SH-SY5Y (cell line): Measurements from ENCODE around the gene LRRC17.

Experiments
- GATA2 ChIP-seq: IDR thresholded peaks from 2 replicates; pipeline ENCODE4 v1.6.1; 2011; ENCODE audit warnings: mild to moderate bottlenecking, low read depth, low read length
- GATA3 ChIP-seq: IDR thresholded peaks from 2 replicates; pipeline ENCODE4 v1.6.1; 2011; ENCODE audit warnings: low read depth, mild to moderate bottlenecking, low read length, moderate library complexity

LRRC17 gene, protein sequence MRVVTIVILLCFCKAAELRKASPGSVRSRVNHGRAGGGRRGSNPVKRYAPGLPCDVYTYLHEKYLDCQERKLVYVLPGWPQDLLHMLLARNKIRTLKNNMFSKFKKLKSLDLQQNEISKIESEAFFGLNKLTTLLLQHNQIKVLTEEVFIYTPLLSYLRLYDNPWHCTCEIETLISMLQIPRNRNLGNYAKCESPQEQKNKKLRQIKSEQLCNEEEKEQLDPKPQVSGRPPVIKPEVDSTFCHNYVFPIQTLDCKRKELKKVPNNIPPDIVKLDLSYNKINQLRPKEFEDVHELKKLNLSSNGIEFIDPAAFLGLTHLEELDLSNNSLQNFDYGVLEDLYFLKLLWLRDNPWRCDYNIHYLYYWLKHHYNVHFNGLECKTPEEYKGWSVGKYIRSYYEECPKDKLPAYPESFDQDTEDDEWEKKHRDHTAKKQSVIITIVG

DNA sequence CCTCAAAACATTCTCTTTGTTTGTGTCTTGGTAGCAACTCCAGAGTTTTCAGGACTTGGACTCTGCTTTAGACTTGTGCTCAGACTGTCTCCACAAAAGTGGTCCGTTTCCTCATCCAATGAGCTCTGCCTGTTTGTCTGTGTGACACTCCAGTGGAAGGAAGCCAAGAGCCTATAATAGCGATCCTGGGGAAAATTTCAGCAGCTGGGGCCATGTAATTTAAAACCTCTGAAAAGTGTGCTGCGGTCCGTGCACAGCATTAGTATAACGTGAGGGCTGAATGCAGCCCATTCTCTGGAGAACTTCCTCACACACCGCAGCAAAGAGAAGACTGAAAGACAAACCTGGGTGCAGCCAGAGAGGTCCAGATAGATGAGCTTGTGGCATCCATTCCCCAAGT lies at the start of gene LRRC17:
TSS of gene LRRC17 (plus strand) at position 259 of the 400 bp plus-strand sequence. CDS start 20,914 bp downstream, outside the sequence.
- TF ChIP-seq GATA3 (no peak), GATA2 (no peak)

DNA sequence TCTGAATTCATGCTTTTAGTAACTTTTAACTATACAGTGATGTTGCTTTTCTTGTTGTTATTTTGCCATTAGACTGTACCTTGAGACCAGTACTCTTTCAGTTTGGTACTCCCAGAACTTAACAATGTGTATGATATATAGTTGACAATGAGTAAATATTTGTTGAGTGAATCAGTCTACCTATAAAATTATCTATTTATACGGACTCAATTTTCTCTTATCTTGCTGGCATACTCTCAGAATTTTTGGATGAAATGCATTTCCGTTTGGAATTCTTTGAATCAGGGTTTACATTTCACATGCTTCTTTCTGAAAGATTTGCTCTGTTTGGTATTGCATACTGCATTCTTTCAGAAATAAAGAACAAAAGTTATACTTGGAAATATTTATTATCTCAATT lies 47.8 kb upstream of the LRRC17 start:
- TF ChIP-seq GATA3 (no peak), GATA2 (no peak)

DNA sequence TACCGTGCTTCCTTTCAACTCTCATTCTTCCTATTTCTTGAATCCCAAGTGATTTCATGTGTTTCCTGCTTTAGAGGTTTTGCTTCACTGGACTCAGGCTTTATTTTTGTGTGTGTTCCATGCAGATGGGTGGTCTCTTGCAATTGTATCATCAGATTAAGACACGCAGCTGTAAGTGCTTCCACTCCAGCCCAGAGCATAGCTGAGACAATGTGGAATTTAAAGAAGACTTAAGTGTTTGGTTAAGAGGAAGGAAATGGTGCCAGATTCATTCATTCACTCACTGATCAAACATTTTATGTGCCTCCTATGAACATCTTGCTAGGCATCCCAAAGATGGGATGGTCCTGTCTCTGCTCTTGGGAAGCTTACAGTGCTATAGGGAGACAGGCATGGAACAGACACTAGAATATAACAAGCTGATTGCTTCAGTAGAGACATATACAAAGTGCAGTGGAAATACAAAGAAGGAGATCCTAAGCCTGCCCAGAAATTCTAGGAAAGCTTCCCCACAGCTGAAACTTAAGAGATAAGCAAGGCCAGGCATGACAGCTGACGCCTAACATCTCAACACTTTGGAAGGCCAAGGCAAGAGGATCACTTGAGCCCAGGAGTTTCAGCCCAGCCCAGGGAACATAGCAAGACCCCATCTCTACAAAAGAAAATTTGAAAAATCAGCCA lies 46.1 kb upstream of the LRRC17 start:
- TF ChIP-seq GATA3 (no peak), GATA2 (no peak)

DNA sequence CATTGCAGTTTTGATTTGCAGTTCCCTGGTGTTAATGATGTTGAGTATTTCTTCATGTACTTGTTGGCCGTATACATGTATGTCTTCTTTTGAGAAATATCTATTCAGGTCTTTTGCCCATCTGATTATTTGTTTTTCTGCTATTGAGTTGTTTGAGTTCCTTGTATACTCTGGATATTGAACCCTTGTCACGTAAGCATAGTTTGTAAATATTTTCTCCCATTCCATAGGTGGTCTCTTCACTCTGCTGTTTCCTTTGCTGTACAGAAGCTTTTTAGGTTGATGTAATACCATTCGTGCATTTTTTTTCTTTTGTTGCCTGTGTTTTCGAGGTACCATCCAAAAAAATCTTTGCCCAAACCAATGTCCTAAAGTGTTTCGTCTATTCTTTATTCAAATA lies 43.6 kb upstream of the LRRC17 start:
- no peak for TF ChIP-seq GATA3
- no peak for TF ChIP-seq GATA2

DNA sequence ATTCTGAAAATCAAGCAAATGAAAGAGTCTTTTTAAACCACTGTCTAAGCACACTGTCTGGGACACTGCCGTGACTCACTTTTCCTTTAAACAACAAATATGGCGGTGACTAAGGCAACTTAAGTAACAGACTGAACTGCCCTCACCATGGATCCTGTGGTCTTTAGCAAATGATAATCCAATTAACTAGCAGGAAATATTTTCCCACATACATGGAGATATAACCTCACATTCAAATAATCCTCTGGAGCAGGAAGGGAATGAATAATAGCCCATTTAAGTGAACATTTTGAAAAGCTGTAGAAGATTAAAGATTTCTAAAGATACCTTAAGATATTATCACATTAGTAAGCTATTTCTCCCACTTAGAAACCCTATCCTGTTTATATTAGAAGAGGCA lies 40.3 kb upstream of the LRRC17 start:
- TF ChIP-seq GATA2 (no peak), GATA3 (no peak)

DNA sequence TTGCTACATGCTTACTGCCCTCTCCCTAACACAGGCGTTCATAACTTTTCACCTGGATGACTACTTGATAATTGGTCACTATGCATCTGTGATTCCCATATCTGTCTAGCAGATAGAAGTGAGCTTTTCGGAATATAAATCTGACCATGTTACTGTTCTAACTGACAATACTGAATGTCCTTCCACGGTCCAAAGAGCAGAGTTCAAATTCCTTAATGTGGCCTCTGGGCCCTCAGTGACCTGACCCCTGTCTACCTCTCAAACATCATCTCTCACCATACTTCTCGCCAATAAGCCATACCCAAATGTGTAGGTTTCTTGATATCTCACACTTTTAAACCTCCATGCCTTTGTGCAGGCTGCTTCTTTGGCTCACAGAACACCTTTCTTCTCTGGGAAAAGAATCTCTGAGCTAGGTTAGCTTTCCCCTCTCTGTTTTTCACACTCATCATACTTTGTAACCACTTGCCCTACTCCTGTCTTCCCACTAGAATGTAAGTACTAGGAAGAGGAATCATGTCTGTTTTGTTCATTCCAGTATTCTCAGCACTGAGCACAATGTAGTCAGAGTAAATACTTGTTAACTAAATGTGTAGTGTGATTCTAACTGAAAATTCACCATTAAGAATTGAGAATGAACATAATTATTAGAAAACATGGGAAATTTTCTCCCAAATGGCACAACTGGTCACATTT lies 39.2 kb upstream of the LRRC17 start:
- no peak for TF ChIP-seq GATA2
- TF ChIP-seq GATA3, result no peak

DNA sequence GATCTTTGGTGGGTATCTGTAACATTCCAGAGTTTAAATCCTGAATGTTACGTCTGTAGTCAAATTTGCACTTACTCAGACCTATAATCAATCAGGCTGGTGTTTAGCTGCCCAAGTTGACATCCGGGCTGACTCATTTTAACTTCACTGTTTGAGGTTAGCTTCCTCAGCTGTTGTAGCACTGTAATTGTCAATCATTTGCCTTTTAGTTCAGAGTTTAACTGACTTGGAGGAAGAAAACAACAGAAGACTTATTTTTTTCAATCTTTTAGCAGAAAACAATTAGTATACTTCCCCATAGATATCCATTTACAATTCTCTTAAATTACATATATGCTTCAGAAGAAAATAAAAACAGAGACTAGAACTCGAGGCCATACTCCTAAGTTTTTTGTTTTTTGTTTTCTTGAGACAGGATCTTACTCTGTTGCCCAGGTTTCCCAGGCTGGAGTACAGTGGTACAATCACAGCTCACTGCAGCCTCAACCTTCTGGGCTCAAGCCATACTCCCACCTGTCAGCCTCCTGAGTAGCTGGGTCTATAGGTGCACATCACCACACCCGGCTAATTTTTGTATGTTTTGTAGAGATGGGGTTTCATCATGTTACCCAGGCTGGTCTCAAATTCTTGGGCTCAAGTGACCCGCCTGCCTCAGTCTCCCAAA lies 38.5 kb upstream of the LRRC17 start:
- TF ChIP-seq GATA2 (no peak), GATA3 (no peak)

DNA sequence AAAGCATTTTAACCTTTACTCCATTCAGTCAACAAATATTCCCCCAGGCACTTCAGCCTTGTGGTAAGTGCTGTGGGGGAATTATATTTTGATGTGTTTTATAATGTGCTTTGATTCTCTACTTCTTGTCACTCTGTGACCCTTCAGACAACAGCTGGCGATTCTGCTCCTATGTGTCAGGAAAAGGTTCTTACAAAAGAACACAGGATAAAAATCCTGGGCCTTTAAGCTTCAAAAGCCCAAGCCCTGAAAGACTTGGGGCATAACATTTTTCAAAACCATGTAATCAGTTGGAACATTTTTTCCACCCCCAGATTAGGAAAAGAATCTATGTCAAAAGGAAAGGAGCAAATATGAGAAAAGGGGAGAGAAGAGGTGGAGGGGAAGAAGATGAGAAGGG lies 37.8 kb upstream of the LRRC17 start:
- TF ChIP-seq GATA3 (no peak), GATA2 (no peak)

DNA sequence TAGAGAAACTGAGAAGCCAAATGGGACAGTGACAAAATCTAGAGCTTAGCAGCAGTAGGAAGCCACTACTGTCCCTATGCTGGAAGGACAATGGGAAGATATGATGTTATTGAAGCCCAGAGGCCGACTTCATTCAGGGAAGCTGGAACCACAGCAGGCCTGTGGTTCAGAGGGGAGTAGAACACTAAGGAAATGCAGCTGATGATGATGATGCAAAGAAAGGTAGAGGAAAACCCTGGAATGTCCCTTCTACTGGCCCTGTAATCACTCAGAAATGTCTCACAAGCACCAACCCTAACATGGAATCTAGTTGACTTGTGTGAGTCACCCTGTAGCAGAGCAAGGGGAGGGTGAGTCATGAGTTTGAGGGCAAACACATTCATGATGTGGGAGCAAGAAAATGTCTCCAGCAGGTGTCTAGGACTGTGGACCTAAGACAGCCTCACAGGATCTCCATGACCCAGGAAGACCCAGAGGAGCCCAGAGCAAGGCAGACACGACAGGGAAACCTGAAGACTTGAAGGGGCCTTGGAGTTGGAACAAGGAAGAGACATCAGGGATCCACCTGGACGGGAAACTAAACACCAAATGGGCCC lies 37.0 kb upstream of the LRRC17 start:
- no peak for TF ChIP-seq GATA3
- TF ChIP-seq GATA2, result no peak

DNA sequence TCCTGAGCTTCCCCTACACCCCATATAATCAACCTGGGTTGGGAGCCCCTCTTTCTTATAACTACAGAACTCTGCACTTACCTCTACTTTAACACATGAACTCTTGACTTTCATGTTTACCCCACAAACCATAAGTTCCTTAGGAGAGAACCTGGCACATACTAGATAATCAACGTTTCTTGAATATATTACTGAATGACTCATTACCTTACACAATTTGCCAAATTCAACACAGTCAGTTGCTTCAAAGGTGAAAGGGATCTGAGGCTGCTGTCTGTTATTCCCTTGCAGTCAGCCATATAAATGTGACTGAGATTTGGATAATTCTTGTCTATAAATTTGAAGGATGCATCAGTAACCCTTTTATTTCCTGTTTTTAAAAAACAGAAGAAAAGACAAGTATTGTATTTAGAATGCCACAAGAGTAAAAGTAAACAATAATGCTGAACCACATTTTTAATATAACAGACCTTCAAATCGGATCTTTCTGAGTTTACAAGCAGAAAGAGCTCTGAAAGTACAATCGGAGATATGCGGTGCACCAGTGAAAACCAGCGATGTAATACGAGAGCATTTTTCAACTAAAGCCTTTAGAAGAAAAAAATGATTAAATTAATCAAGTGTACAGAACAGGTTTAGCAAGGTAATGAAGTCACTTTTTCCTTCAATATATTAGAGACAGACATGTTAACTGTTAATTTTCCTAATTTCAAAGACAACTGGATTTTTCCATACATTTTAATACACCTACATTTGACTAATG lies 29.5 kb upstream of the LRRC17 start:
- TF ChIP-seq GATA3 (no peak), GATA2 (no peak)

DNA sequence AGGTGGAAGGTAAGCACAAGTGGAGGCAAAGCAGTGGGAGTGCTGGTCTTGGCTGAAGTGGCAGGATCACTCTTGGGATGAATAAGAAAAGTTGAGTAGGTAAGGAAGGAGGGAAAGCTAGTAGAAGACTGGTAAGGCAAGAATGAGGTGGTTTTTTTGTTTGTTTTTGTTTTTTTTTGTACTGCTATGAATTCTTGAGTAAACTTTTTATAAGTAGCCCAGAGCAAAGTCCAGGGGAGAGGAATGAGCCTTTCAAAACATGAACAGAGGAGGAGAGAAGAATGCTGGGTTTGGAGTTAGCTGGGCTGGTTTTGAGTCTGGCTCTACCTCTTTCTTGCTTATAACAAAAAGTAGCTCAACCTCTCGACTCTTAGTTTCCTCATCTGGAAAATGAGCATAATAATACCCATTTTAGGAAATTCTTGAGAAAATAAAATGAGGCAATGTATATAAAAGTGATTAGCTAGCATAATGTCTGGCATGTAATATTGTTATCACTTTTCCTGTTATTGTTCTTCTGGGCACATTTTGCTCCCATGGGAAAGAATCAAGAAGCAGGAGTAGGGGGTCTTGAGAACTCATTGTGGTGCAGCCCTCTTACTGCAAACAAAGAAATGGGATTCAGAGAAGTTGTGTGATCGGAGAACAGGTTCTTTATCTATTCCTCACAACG lies 24.1 kb upstream of the LRRC17 start:
- TF ChIP-seq GATA2 (no peak), GATA3 (no peak)

DNA sequence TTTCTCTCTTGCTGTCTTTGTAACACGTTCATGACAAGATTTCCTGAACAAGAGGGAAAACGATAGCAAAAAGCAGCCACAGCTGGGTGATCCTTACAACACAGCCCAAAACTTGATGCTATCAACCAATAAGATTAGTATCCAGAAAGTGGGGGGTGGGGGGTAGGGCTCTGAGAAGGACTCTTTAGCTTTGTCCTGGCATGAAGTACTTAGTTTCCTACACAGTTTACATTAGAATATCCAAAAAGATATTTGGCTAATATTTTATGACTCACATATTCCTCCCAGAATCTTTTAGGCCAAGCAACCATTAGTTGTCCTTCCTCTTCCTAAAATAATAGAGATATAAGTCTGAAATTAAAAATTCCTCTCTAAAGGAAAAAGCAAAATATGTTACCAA lies 22.9 kb upstream of the LRRC17 start:
- TF ChIP-seq GATA2 (no peak), GATA3 (no peak)
